KMS-11 (cell line): ENCODE results near the gene GFER.

ENCODE experiments used
- H2AFZ ChIP-seq: fragments of 200-600 bp; sonication (generic); 2 replicates; pipeline ENCODE4 v1.6.1; 2016; ENCODE audit warnings: antibody characterized with exemption, mixed run types, low read depth
- H3K27ac ChIP-seq: fragments of 200-600 bp; sonication (generic); 2 replicates; pipeline ENCODE4 v1.6.1; 2016; ENCODE audit warnings: mild to moderate bottlenecking, mixed run types
- H3K27me3 ChIP-seq: fragments of 200-600 bp; sonication (generic); 2 replicates; pipeline ENCODE4 v1.6.1; 2017; ENCODE audit warnings: mild to moderate bottlenecking, low read depth, mixed run types, moderate library complexity; ENCODE audit not compliant: insufficient read depth
- H3K36me3 ChIP-seq: fragments of 200-600 bp; sonication (generic); 2 replicates; pipeline ENCODE4 v1.6.1; 2017; ENCODE audit warnings: mild to moderate bottlenecking, mixed run types; ENCODE audit not compliant: insufficient read depth
- H3K4me1 ChIP-seq: fragments of 200-600 bp; sonication (generic); 2 replicates; pipeline ENCODE4 v1.6.1; 2016; ENCODE audit warnings: mild to moderate bottlenecking, low read depth, mixed run types; ENCODE audit not compliant: poor library complexity, severe bottlenecking
- H3K4me2 ChIP-seq: fragments of 200-600 bp; sonication (generic); 2 replicates; pipeline ENCODE4 v1.7.0; 2016; ENCODE audit warnings: mild to moderate bottlenecking, mixed run types
- H3K4me3 ChIP-seq: fragments of 200-600 bp; sonication (generic); IDR thresholded peaks from 2 replicates; pipeline ENCODE4 v1.6.1; 2017; ENCODE audit warnings: low read depth, low read length, mixed read lengths; ENCODE audit not compliant: insufficient read depth
- H3K79me2 ChIP-seq: fragments of 200-600 bp; sonication (generic); 2 replicates; pipeline ENCODE4 v1.6.1; 2016; ENCODE audit warnings: low read depth, mixed run types; ENCODE audit not compliant: insufficient read depth
- H3K9ac ChIP-seq: fragments of 200-600 bp; sonication (generic); 2 replicates; pipeline ENCODE4 v1.6.1; 2016; ENCODE audit warnings: mild to moderate bottlenecking, mixed run types
- H4K20me1 ChIP-seq: fragments of 200-600 bp; sonication (generic); 2 replicates; pipeline ENCODE4 v1.6.1; 2016; ENCODE audit warnings: mild to moderate bottlenecking, mixed run types; ENCODE audit not compliant: insufficient read depth
- TF ChIP-seq, protein P1 (sequence below): fragments of 200-600 bp; sonication (generic); conservative IDR thresholded peaks from 2 replicates; pipeline ENCODE4 v1.6.1; 2017; ENCODE audit warnings: low read depth, mild to moderate bottlenecking, antibody characterized with exemption, low read length, moderate library complexity, mixed read lengths

GFER gene

DNA sequence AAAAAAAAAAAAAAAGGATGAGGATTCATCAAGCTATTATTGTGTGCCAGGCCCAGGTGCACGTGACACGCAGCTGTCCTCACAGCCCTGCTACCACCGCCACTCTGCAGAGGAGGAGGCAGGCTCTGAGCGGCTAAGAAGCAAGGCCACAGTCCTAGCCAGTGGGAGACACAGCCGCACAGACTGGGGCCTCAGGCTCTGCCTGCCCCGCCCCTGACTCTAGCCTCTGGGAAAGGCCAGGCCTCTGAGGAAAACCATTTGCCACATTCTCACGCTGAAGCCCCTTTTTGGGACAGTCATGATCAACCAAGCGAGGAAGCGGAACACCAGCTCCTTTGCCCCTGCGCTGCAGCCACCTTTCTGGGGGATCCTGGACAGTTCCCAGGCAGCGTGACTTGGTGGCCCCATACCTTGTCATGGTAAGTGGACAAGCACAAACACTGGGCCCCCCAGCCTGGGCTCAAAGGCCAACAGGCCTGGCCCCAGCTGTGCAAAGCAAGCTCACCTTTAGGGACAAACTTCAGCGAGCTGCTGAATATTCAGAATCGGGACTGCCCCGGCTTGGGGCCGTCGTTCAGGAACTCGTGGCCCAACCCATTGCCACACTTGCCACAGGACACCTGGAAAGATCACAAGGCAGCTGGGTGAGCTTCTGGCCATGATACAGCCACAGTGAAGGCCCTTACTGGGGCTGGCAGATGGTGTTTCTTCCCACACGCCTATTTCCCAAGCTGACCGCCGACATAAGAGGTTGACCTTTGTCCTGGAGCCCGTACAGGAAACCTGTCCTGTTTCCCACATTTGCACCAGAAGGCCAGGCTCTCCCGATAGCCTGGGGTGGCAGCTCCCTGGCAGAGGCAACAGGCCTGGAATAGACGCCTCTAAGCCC is 43.5 kb upstream of the GFER start:
- Histone ChIP-seq H2AFZ (no peak overlapping the region), H3K4me2 (no peak overlapping the region), H3K9ac (no peak overlapping the region), H3K4me1 (peaks cover 18% of the 10 kb centered on the region), H3K4me3 (no peak overlapping the region), H3K79me2 (no peaks in the 10 kb centered on the region), H3K27me3 (no peaks in the 10 kb centered on the region), H4K20me1 (no peaks in the 10 kb centered on the region), H3K27ac (no peak overlapping the region), H3K36me3 (no peaks in the 10 kb centered on the region)
- TF ChIP-seq, protein P1, sequence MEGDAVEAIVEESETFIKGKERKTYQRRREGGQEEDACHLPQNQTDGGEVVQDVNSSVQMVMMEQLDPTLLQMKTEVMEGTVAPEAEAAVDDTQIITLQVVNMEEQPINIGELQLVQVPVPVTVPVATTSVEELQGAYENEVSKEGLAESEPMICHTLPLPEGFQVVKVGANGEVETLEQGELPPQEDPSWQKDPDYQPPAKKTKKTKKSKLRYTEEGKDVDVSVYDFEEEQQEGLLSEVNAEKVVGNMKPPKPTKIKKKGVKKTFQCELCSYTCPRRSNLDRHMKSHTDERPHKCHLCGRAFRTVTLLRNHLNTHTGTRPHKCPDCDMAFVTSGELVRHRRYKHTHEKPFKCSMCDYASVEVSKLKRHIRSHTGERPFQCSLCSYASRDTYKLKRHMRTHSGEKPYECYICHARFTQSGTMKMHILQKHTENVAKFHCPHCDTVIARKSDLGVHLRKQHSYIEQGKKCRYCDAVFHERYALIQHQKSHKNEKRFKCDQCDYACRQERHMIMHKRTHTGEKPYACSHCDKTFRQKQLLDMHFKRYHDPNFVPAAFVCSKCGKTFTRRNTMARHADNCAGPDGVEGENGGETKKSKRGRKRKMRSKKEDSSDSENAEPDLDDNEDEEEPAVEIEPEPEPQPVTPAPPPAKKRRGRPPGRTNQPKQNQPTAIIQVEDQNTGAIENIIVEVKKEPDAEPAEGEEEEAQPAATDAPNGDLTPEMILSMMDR = no peak

- Histone ChIP-seq H3K27ac (no peak overlapping the region), H3K27me3 (no peaks in the 10 kb centered on the region), H3K4me2 (peak overlapping the region; percentile 97), H4K20me1 (no peaks in the 10 kb centered on the region), H3K36me3 (no peaks in the 10 kb centered on the region), H3K4me1 (peaks cover 18% of the 10 kb centered on the region), H2AFZ (no peak overlapping the region), H3K9ac (no peak overlapping the region), H3K4me3 (no peak overlapping the region), H3K79me2 (no peaks in the 10 kb centered on the region)
- TF ChIP-seq, protein P1 = no peak
Measured at GRCh38 chr16:1941162-1942046, 42.6 kb upstream of the GFER start.

- Histone ChIP-seq H3K27me3 (no peaks in the 10 kb centered on the region), H3K9ac (no peak overlapping the region; the same call in 1 of the 2 replicates), H3K36me3 (no peaks in the 10 kb centered on the region), H3K4me3 (no peak overlapping the region), H3K79me2 (no peaks in the 10 kb centered on the region), H3K4me1 (peaks cover 18% of the 10 kb centered on the region), H4K20me1 (no peaks in the 10 kb centered on the region), H3K27ac (no peak overlapping the region), H2AFZ (peak overlapping the region; percentile 95), H3K4me2 (peak overlapping the region; percentile 97)
- TF ChIP-seq, protein P1 = no peak
Measured at GRCh38 chr16:1942047-1942809, 41.8 kb upstream of the GFER start.
